Choroid plexus epithelial cell (primary cell): ENCODE measurements around the gene BRD3.

ENCODE experiments used
- DNase-seq: peaks from one replicate; pipeline ENCODE4 v3.0.0-alpha.2; 2010; ENCODE audit warnings: low read depth
- H3K4me3 ChIP-seq: 2 replicates; pipeline ENCODE4 v1.5.1; 2011; ENCODE audit warnings: low read depth, mild to moderate bottlenecking, control low read depth, low read length, moderate library complexity
- CTCF ChIP-seq: conservative IDR thresholded peaks from 2 replicates; pipeline ENCODE4 v1.5.1; 2011; ENCODE audit warnings: low read depth, mild to moderate bottlenecking, control low read depth, inconsistent platforms, low read length, moderate library complexity

The BRD3 gene

GRCh38 chr9:134040781-134041648 lies 26.8 kb downstream of the BRD3 start:
- H3K4me3 ChIP-seq = no peak overlapping the region
- no peak for TF ChIP-seq CTCF
- no peak for DNase-seq

DNA sequence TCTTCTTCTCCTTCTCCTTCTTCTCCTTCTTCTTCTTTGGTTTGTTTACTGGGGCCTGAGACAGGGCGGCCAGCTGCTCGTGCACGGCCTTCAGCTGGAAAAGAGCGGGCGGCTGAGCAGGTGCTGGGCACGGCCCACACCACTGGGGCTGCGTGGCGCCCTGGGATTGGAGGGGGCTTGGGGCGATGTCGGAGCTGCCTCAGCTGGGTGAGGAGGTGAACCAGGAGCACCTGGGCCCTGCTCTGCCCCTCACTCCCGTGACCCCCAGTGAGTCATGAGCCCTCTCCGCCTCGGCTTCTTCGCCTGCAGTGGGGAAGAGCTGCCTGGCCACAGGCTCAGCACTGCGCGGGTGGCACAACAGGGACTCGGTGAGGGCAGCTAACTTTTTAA lies 27.7 kb downstream of the BRD3 start:
- H3K4me3 ChIP-seq = no peak overlapping the region
- no peak for DNase-seq
- TF ChIP-seq CTCF = no peak

DNA sequence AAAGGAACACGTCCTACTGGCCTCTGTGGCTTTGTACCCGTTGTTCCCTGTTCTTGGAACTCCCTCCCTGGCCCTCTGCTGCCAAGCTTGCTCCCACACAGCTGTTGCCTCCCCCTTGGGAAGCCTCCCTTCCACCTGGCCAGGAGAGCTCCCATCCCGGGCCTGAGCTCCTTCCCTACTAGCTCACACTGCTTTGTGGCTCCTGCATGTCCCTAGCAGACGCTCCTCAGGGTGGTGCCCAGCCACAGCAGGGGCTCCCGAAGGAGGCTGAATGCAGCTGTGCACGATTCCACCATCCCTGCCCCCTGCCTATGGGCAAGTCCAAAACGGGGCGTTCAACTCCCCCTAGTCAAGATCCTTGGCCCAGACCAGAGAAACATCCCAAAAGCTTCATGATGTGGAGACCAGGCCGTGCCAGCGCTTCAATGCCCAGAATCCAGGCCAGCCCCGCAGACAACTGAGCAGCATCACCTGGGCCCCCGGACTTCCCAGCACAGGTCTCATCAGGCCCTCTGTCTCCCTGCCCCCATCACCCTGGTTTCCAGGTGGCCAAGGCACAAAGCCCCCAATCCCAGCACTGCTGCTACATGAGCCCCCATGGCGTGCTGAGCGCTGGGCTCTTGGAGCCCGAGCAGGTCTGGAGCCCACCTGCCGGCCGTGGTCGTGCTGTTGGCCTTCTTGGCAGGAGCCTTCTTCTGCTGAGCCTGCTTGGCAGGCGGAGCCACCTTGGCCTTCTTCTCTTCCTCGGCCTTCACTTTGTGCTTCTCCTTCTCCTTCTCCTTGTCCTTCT lies 28.2 kb downstream of the BRD3 start:
- H3K4me3 ChIP-seq = no peak overlapping the region
- no peak for TF ChIP-seq CTCF
- no peak for DNase-seq

DNA sequence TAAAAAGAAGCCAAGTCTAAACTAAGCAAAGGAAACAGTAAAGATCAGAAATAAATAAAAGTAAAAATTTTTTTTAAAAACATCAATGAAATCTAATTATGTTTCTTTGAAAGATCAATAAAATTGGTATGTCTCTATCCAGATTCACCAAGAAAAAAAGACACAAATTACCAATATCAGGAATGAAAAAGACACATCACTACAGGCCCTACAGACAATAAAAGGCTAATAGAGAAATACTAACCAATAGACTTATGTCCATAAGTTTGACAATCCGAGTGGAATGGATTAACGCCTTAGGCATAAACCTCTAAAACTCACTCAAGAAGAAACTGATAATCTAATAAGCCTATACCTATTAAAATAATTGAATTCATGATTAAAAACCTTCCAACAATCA lies 30.2 kb downstream of the BRD3 start:
- TF ChIP-seq CTCF = no peak
- H3K4me3 ChIP-seq = no peak overlapping the region
- DNase-seq = no peak

GRCh38 chr9:134036130-134036529 lies 31.7 kb downstream of the BRD3 start:
- H3K4me3 ChIP-seq = no peak overlapping the region
- DNase-seq = no peak
- TF ChIP-seq CTCF = no peak

- TF ChIP-seq CTCF = no peak
- no peak overlapping the region for H3K4me3 ChIP-seq
- DNase-seq = no peak
These were observed 32.5 kb downstream of the BRD3 start for GRCh38 chr9:134035041-134036039.
